HG03139 (cell line): ENCODE measurements around the gene ANKHD1.

Source experiments
- ATAC-seq: cut with Tn5 transposase; IDR thresholded peaks from one replicate; pipeline ENCODE4 v1.9.1; 2021; ENCODE audit not compliant: unreplicated experiment

ANKHD1 gene

DNA sequence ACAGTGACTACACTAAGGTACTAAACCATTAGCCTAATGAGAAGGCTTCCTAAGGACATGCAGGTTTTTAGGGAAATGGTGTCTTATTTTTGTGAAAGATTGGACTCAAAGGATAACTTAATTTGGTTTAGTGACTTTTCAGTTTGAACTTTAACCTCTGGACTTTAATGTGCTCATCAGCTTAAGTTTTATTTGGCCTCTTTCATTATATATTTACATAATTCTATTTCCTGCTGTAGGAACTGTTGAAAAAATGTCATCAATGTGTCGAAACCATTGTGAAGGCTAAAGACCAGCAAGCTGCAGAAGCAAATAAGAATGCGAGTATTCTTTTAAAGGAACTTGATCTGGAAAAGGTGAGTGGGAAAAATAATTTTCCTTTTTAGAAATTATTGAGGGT lies 111.5 kb downstream of the ANKHD1 start:
- no peak for ATAC-seq

DNA sequence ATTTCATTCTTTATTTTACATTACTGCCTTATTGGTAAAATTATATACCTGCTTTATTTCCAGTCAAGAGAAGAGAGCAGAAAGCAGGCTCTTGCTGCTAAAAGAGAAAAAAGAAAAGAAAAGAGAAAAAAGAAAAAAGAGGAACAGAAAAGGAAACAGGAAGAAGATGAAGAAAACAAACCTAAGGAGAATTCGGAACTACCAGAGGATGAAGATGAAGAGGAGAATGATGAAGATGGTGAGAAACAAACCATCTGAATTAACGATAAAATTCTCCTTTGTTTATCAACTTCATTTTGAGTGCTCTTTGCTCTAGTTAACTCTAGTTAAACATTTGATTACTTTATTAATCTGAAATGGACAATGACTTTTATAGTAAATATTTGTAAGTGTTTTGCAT lies 122.4 kb downstream of the ANKHD1 start:
- ATAC-seq: no peak

DNA sequence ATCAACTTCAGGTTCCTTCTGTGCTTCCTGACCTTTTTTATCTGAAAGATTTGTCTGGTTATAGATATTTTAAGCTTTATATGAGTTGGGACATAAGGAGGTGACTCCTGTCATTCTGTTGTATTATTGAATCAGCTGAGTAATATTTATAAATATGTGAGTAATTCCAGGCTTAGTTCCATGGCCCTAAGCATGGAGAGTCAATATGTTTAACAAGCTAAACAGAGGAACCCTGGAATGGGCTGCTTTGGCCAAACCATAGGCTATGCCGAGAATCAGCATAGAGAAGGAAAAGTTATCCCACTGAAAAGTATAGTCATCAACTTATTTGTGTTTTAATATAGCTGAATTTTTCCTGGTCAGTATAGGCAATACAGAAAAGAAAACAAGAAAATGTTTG lies 138.6 kb downstream of the ANKHD1 start:
- no peak for ATAC-seq

DNA sequence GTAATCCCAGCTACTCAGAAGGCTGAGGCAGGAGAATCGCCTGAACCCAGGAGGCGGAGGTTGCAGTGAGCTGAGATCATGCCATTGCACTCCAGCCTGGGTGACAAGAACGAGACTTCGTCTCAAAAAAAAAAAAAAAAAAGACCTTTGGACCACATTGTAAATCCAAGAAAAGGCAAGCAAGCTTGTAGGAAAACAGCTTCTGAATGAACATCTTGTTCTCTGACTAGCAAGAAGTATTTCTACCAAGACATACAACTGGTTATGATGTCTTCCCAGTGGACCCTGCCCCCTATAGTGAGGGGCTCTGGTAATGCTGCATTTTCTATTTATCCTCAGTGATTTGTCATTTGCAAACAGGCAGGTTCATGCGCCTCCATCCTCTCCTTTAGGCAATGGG lies 141.3 kb downstream of the ANKHD1 start:
- ATAC-seq: no peak

DNA sequence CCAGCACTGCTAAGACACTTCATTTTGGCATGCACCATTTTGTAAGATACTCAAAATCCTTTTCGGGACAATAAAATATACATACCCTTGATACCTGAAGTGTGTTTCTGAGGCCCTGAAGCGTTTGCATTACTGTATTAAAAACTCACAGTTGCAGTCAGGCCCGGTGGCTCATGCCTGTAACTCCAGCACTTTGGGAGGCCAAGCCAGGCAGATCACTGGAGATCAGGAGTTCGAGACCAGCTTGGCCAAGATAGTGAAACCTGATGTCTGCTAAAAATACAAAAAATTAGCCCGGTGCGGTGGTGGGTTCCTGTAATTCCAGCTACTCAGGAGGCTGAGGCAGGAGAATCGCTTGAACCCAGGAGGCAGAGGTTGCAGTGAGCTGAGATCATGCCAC lies 143.4 kb downstream of the ANKHD1 start:
- ATAC-seq: no peak

DNA sequence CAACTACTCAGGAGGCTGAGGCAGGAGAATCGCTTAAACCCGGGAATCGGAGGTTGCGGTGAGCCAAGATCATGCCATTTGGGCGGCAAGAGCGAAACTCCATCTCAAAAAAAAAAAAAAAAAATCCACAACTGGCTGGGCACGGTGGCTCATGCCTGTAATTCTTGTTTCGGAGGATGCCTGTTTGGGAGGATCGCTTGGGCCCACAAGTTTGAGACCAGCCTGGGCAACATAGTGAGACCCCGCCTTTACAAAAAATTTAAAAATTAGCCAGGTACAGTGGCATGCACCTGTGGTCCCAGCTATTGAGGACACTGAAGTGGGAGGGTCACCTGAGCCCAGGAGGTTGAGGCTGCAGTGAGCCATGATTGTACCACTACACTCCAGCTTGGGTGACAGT lies 144.0 kb downstream of the ANKHD1 start:
- no peak for ATAC-seq

DNA sequence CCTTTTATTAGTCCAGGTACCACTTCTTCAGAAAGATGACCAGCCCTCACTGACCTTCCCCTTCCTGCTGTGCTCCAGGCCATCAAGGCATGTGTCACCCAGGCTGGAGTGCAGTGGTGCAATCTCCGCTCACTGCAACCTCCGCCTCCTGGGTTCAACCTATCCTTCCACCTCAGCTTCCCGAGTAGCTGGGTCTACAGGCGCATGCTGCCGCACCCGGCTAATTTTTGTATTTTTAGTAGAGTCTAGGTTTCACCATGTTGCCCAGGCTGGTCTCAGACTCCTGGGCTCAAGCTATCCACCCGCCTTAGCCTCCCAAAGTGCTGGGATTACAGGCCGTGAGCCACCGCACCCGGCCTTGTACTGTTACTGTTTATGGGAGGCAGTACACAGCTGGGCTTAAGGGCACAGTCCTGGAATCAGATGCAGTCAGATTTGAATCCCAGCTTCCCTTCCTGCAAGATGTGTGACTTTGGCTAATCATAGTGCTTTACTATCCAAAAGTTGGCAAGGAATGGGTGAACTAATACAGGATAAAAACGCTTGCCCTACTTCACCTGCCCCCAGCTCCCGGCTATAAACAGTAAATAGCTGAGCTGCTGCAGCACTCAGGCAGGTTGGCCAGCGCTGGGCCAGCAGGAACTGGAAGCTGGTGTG lies 145.3 kb downstream of the ANKHD1 start:
- no peak for ATAC-seq

DNA sequence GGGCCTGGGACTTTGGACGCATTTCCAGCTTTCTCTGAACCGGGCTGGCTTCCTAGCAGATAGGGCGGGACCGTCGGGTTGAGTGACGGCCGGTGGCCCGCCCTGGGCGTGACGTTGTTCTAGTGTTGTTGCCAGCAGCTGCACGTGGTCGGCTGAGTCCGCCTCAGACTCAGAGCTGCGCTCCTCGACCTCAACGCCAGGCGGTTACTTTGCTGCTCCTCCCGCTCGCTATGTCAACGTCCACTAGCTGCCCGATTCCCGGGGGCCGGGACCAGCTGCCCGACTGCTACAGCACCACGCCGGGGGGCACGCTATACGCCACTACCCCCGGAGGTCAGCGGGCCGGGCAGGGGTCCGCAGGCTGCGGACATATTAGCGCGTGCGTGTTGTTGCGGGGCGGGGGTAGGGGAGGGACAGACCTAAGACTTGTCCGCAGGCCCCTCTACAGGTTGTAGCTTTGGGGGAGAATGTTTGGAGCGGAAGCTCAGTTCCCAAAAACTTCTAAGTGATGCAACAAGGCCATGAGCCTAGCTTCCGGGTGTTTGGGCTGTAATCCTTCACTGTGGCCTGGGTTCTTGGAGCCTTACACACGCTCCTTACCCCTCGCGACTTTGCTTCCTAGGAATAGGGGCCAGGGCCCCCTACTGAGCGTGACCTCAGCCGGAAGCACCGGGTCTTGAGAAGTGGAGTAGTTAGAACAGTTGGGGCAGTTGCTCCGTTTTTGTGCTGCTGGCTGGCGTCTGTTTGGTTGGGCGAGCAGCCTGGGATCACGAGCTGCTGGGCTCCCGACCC lies 146.1 kb downstream of the ANKHD1 start, which contains the start of gene EIF4EBP3:
Gene EIF4EBP3 (plus strand): TSS at position 155 of the 792 bp plus-strand sequence. CDS start 76 bp downstream, at position 231.
- peak; percentile 99 for ATAC-seq

DNA sequence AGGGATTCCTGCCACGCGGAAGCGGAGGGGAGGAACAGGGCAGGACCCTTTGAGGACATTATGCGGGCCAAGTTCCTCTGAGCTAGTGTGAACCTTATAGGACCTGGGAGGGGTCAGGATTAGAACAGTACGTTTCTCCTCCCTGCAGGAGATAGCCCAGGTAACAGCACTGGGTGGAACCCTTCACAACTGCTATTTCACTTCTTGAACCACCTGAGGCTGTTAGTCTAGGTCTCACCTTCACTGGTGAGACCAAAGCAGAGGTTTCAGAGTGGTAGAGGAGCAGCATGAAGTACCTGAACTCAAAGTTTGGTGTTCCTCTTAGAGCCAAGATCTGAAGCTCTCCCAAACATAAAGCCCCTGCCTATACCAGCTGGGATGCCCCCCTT lies 146.7 kb downstream of the ANKHD1 start:
- no peak for ATAC-seq

DNA sequence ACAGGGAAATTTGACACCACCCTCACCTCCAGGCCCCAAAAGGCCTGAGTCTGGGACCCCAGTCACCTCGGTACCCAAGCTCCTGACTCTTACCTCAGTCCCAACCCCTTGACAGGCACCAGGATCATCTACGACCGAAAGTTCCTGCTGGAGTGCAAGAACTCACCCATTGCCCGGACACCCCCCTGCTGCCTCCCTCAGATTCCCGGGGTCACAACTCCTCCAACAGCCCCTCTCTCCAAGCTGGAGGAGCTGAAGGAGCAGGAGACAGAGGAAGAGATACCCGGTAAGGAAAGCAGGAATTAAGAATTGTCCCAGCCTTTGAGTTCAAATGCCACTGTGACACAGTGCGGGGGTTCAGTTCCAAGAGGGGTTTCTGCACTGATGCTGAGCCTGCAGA lies 147.2 kb downstream of the ANKHD1 start:
- no peak for ATAC-seq

DNA sequence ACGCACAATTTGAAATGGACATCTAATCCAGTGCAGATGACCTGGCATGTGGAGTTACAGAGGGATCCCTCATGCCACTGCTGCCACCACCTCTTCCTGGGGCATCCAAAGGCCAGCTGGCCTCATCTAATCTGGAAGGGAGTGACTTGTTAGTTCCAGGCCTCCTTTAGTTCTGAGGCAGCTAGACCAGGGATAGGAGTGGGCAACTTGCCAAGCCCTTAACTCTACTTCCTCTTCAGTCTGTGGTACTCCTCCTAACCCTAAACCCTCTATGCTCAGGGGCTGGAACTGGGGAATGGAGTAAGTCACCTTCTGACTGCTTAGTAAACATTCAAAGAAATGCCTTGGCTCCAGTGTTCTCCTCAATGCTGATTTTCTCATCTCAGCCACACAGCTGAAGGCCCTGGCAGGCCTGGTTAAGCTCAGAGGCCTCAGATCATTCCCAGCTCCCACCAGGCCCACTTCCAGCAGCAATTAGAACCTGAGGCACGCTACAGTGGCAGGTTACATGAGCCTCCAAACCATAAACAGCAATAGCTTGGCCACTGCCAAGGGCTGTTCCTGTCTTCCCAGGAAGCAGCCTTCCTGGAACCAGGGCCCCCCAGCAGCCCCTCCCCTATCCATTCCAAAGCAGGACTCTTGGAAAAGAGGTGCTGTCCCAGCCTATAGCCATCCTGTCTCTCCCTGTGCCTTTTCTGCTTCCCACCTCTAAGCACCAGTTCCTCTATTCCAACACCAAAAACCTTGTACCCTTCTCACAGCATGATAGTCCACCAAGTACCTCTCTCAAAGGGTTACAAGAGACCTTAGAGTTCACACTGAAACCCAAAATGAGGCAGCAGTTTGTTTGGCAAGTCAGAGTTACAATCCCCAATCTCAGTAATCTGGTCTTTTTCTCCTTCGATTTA lies 147.9 kb downstream of the ANKHD1 start:
- ATAC-seq: no peak

DNA sequence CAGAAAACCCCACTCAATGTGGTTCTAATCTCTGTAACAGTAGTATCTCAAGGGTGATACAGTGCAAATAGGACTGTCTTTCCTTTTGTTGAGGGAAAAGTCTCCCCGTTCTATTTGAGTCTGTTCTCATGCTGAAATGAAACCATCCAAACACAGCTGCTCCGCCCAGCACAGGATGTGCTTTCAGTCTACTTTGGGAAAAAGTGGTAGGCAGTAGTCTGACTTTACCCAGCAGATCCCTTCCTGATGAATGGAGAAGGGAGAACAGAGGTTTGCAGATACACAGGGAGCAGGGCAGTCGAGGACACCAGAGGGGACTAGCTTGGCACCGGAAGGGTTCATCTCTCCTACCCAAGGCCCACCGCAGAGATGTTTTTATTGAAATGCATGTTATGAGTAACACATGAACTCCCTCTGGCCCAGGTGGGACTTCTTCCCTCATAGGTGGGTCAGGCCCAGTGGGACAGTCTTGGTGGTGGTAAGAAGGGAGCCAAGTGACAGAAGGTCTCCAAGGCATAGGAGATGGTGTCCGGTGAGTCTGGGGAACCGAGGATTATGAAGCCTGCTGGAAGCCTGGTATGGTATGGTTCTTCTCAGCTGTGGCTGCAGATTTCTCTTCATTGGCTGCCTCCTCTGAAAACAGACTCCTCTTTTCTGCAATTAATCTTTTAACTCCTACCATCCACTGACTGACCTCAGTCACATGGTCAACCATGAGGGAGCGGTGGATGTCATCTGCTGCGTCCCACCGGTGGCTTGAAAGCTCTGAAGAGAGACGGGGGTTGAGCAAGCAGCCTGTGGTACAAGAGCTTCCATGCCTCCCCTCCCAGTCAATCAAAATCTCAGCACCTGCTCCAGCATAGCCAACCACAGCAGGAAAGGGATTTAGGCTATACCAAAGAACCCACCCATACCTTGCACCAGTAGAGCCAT lies 148.8 kb downstream of the ANKHD1 start:
- ATAC-seq: no peak

DNA sequence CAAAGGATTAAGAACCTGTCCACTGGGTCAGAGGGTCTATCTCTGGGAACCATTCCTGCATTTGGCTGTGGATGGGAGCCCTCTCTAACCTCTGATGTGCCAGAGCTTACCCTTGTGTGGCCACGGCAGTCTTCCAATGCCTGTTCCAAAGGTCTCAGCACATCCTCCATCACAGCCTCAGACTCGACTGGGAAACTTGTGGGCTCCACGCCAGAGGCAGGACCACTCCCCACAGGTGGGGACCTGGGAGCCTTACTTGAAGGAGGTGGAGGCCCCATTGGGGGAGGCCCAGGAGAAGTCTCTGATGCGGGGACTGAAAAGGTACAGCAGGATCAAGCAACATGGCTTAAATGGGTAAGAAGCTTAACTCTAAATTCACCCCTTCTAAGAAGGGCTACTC lies 150.2 kb downstream of the ANKHD1 start:
- ATAC-seq: no peak

DNA sequence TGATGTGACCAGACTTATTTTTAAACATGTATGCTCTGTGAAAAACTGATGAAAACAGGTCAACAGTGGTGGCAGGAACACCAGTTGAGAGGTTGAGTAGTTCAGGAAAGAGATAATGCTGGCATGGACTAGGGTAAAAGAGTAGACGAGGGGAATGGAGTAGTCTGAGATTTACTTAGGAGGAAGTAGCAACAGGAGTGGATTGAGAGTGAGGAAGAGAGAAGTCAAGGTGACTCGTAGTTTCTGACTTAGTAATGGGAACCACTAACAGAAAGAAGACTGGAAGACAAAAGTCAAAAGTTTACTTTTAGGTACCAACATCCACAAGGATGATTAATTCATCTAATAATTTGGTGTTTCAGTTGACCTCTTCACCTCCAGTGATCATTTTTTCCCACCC lies 152.0 kb downstream of the ANKHD1 start:
- no peak for ATAC-seq

DNA sequence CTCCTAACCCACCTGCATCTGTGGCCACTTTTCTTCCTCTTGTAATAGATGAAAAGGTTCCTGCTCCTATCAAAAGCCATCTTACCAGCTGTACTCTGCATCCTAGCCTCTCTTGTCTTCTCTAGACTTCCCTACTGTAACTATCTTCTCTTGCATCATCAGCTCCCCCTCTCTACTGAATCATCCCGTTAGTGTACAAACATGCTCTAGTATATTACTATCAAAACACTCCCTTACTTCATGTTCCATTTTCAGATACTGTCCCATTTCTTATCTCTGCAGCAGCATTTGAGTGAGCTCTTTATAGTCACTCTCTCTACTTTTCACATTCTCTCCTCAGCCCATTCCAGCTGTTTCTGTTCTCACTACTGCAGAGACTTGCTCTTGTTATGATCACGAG lies 152.8 kb downstream of the ANKHD1 start:
- no peak for ATAC-seq

DNA sequence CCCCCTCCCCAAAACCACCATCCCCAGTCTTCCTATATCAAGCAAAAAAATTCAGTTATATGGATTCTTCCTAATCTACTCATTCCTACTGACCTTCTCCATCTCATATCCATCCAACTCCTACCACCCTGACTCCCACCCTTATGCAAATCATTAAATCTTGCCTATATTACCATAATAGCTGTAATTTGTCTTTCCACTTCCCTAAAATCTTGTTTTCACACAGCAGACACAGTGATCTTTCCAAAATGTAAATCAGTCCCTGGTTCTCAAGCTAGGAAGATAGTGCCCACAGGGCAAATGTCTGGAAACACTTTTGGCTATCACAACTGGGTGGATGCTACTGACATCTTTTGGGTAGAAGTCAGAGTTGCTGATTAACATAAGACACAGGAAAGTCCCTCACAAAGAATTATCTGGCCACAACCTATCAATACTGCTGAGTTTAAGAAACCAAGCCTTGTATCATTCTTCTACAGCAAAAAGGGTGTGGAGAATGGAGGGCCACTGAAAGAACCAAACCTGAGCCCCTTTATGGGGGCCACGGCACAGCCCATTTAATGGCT lies 154.2 kb downstream of the ANKHD1 start:
- no peak for ATAC-seq

DNA sequence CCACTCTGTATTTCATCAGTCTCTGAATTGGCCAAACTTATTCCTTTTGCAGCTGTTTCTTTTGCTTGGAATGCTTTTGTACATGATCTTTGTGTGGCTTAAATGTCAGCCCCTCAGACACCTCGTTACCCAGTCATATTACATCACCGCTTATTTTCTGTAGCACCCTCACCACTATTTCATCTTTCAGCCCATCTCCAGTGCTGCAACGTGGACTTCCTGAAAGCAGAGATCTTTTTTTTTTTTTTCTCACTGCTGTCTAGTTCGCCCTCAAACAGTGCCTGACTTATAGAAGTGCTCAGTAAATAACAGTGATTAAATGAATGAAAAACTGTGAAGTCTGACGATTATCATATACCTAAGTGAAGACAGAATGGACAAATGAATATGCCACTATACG lies 154.8 kb downstream of the ANKHD1 start:
- ATAC-seq: no peak

DNA sequence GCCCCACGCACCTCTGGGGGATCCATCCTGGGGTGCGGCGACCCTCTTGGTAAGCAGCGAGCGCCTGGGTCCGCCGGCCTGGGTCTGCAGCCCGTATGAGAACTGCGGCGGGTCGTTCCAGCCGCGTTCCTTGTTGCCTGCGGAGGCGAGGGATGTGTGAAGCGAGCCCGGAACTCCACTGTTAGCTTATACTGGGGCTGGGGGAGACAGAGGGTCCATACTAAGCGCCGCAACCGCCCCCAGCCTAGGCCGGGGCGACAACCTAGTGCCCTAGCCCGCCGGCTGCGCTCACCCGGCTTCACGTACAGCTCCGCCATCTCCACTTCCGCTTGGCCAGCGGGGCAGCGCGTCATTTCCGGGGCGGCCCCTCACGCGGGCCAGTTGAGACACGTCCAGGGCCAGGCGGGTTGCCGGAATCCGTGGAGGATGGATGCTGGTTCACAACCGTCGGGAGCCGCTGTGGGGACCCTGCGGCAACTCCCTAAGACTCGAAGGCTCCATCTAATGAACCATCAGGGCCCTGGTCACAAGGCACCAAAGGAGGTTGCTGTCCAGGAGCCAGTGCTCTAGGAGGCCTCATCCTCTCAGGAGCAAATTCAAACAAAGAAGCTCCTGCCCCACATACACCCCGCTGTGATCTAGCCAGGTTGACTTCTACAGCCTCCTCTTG lies 155.6 kb downstream of the ANKHD1 start, which contains the start of gene SRA1:
Gene SRA1 (minus strand): TSS at position 338 of the 670 bp plus-strand sequence. CDS start 21 bp downstream, at position 317.
- ATAC-seq: peak; percentile 98

DNA sequence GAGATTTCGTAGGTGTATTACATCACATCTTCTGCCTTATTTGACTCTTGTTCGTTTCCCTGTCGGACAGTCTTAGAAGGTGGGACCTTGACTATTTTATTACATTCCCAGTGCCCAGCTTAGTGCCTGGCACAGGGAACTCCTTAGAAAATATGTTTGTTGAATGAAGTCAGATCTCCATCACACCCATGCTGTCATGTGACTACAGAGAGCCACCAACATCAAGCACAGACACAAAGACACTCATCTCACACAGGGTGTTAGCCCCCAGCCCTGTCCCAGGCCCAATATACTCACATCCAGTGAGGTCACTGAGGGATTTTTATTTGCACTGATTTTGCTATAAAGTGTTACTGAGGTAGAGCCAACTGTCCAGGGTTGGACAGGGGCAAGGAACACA lies 156.3 kb downstream of the ANKHD1 start:
- ATAC-seq: no peak
